Muscle of leg (tissue), 11 donors: ENCODE data around the gene RNF121. TPM values are rescaled to one million over a fixed set of nuclear protein-coding genes. Genes with fewer than 3 reads are reported as not detected.

Experiments used
- DNase-seq: peaks from one replicate; pipeline ENCODE4 v3.0.0; 2013
- H3K27ac ChIP-seq: one replicate; pipeline ENCODE4 v1.5.1; 2013; ENCODE audit warnings: mild to moderate bottlenecking, low read length, control low read depth
- H3K27me3 ChIP-seq: one replicate; pipeline ENCODE4 v1.6.1; 2013; ENCODE audit warnings: low read length; ENCODE audit not compliant: control insufficient read depth, insufficient read depth
- H3K36me3 ChIP-seq: one replicate; pipeline ENCODE4 v1.6.1; 2013; ENCODE audit warnings: low read length; ENCODE audit not compliant: control insufficient read depth, insufficient read depth
- H3K4me1 ChIP-seq: one replicate; pipeline ENCODE4 v1.6.1; 2013; ENCODE audit warnings: low read length; ENCODE audit not compliant: control insufficient read depth, insufficient read depth
- H3K4me3 ChIP-seq: one replicate; pipeline ENCODE4 v1.5.1; 2013; ENCODE audit warnings: low read length, control low read depth
- H3K9me3 ChIP-seq: replicated peaks from 2 replicates; pipeline ENCODE4 v1.6.1; 2013; ENCODE audit warnings: low read depth, low read length; ENCODE audit not compliant: control insufficient read depth
- WGBS: methylation state at CpG from one replicate; pipeline ENCODE4 v1.1.5; 2013; ENCODE audit warnings: missing lambda C conversion rate; ENCODE audit not compliant: insufficient coverage; 5-methylcytosine and 5-hydroxymethylcytosine counted together
- polyA plus RNA-seq, 8 donors: library from polyadenylated mRNA; unstranded; fragments of 120-200 nt; gene quantifications; one replicate each; pipeline versions ENCODE4 v1.2.1 to v1.2.3, GENCODE V29; 2013; ENCODE audit warnings: inconsistent platforms in 1 of 8, low replicate concordance in 1 of 8; ENCODE audit not compliant: insufficient read length in 8 of 8, insufficient read depth in 1 of 8
- total RNA-seq: library from RNA; stranded (reverse); fragments of 120-200 nt; gene quantifications from one replicate; pipeline ENCODE4 v1.2.4, GENCODE V29; 2013

RNF121 gene
- total and polyA plus RNA-seq, 9 donors: 24.1 to 35.7 (median 32.4) TPM

GRCh38 chr11:72003776-72004171, 74.9 kb downstream of the RNF121 start:
- WGBS: 91% methylated on average over 17 of the region's 20 CpGs
- no peaks in the 10 kb centered on the region for H3K9me3 ChIP-seq
- DNase-seq: no peak

GRCh38 chr11:72004515-72005346, 75.9 kb downstream of the RNF121 start:
- peaks cover 38% of the 10 kb centered on the region for H3K4me1 ChIP-seq
- no peak overlapping the region for H3K4me3 ChIP-seq
- H3K27ac ChIP-seq: no peak overlapping the region
- no peaks in the 10 kb centered on the region for H3K27me3 ChIP-seq
- H3K36me3 ChIP-seq: peaks cover 95% of the 10 kb centered on the region
- no peak for DNase-seq
- H3K9me3 ChIP-seq: no peaks in the 10 kb centered on the region
- WGBS: 87% methylated on average over 12 of the region's 16 CpGs

More at GRCh38 chr11:72003776-72004171, 74.9 kb downstream of the RNF121 start:
- Histone ChIP-seq H3K4me3 (no peak overlapping the region), H3K27ac (no peak overlapping the region), H3K4me1 (peaks cover 47% of the 10 kb centered on the region), H3K27me3 (no peaks in the 10 kb centered on the region), H3K36me3 (peaks cover 96% of the 10 kb centered on the region)

- 81% methylated on average over 19 of the region's 20 CpGs for WGBS
- H3K27me3 ChIP-seq: no peaks in the 10 kb centered on the region
- peaks cover 96% of the 10 kb centered on the region for H3K36me3 ChIP-seq
- no peak for DNase-seq
- H3K4me1 ChIP-seq: peaks cover 34% of the 10 kb centered on the region
- H3K4me3 ChIP-seq: no peak overlapping the region
- no peaks in the 10 kb centered on the region for H3K9me3 ChIP-seq
- no peak overlapping the region for H3K27ac ChIP-seq
These were observed 76.8 kb downstream of the RNF121 start for GRCh38 chr11:72005347-72006260.

- Histone ChIP-seq H3K9me3 (no peaks in the 10 kb centered on the region), H3K4me3 (no peak overlapping the region), H3K4me1 (peaks cover 34% of the 10 kb centered on the region), H3K27me3 (no peaks in the 10 kb centered on the region), H3K27ac (no peak overlapping the region), H3K36me3 (peaks cover 96% of the 10 kb centered on the region)
- no peak for DNase-seq
- WGBS: 80% methylated on average over 5 of the region's 8 CpGs
These were observed 77.7 kb downstream of the RNF121 start for GRCh38 chr11:72006309-72007088.

- H3K36me3 ChIP-seq: peaks cover 97% of the 10 kb centered on the region
- WGBS: 87% methylated on average over 15 of the region's 15 CpGs
These were observed 78.2 kb downstream of the RNF121 start for GRCh38 chr11:72007089-72007476.

GRCh38 chr11:72007587-72007986, 78.7 kb downstream of the RNF121 start:
- Histone ChIP-seq H3K4me1 (peaks cover 34% of the 10 kb centered on the region), H3K36me3 (peaks cover 98% of the 10 kb centered on the region), H3K9me3 (no peaks in the 10 kb centered on the region), H3K27me3 (no peaks in the 10 kb centered on the region), H3K4me3 (no peak overlapping the region), H3K27ac (no peak overlapping the region)
- WGBS: 65% methylated on average over 5 of the region's 5 CpGs
- no peak for DNase-seq

More at GRCh38 chr11:72007089-72007476, 78.2 kb downstream of the RNF121 start:
- no peaks in the 10 kb centered on the region for H3K9me3 ChIP-seq
- no peak overlapping the region for H3K4me3 ChIP-seq
- no peaks in the 10 kb centered on the region for H3K27me3 ChIP-seq
- peaks cover 34% of the 10 kb centered on the region for H3K4me1 ChIP-seq
- no peak overlapping the region for H3K27ac ChIP-seq
- DNase-seq: no peak

GRCh38 chr11:72008728-72009127, 79.9 kb downstream of the RNF121 start:
- Histone ChIP-seq H3K36me3 (peaks cover 99% of the 10 kb centered on the region), H3K9me3 (no peaks in the 10 kb centered on the region), H3K4me1 (peaks cover 38% of the 10 kb centered on the region), H3K4me3 (no peak overlapping the region), H3K27me3 (no peaks in the 10 kb centered on the region), H3K27ac (no peak overlapping the region)
- whole genome bisulfite sequencing: 80% methylated on average over 5 of the region's 7 CpGs
- no peak for DNase-seq

GRCh38 chr11:72009156-72009555, 80.3 kb downstream of the RNF121 start:
- no peak for DNase-seq
- Histone ChIP-seq H3K4me3 (no peak overlapping the region), H3K4me1 (peaks cover 43% of the 10 kb centered on the region), H3K27ac (peak overlapping the region; percentile 13), H3K27me3 (no peaks in the 10 kb centered on the region), H3K9me3 (no peaks in the 10 kb centered on the region), H3K36me3 (peaks cover 99% of the 10 kb centered on the region)
- 88% methylated on average over 6 of the region's 6 CpGs for WGBS

GRCh38 chr11:72010529-72011233, 81.8 kb downstream of the RNF121 start:
- Histone ChIP-seq H3K27me3 (no peaks in the 10 kb centered on the region), H3K36me3 (peaks cover 99% of the 10 kb centered on the region), H3K9me3 (no peaks in the 10 kb centered on the region), H3K27ac (no peak overlapping the region), H3K4me3 (no peak overlapping the region), H3K4me1 (peaks cover 54% of the 10 kb centered on the region)
- WGBS: 71% methylated on average over 6 of the region's 10 CpGs
- DNase-seq: no peak
